T-helper 22 cell (primary cell): ENCODE measurements around the gene MS4A10.

Experiments used
- DNase-seq: peaks from one replicate; pipeline ENCODE4 v3.0.0-alpha.2; 2020; ENCODE audit warnings: low read depth

Gene MS4A10

DNA sequence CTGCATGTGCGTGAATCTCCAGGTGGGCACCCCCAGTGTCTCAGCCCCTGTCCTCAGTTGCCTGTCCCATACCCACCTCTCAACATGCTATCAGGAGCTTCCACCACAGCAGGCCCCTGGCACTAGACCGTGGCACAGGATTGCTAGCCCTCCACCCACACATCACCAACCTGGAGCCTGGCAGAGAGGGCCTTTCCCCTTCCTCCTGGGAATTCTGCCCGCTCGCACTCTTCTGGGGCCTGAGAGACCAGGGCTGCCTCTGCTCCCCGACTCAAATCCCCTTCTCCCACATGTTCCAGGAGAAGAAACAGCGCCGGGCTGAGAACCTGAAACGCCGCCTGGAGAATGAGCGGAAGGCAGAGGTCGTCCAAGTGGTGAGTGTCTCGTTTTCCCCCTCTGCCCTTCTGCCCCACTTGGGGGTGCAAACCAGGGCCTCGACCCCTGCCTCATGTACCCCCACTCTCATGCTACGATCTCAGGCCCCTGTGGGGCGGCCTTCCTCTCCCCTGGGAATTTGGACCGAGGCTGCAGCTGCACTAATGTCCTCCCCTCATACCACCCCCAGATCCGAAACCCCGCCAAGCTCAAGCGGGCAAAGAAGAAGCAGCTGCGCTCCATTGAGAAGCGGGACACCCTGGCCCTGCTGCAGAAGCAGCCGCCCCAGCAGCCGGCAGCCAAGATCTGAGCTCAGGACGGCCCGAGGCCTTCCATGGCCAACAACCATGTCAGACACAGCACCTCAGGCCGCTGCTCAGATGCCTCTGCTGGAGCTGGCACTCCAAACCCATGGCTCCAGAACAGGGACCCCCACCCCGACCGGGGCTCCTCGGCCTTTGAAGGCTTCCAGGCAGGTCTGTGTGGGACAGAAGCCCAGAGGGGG is 64.7 kb downstream of the MS4A10 start:
- no peak for DNase-seq
